Adipocyte (in vitro differentiated cells): ENCODE measurements around the gene TRAF7.

Experiments
- DNase-seq: peaks from one replicate; pipeline ENCODE4 v3.0.0-alpha.2; 2015; ENCODE audit warnings: low read depth
- H3K27me3 ChIP-seq: replicated peaks from 2 replicates; pipeline ENCODE4 v1.7.0; 2013; ENCODE audit warnings: mild to moderate bottlenecking, low read length, moderate library complexity; ENCODE audit not compliant: control insufficient read depth, insufficient read depth
- H3K36me3 ChIP-seq: 2 replicates; pipeline ENCODE4 v1.7.0; 2013; ENCODE audit warnings: low read length, mild to moderate bottlenecking, moderate library complexity; ENCODE audit not compliant: control insufficient read depth, insufficient read depth, severe bottlenecking
- H3K4me1 ChIP-seq: 2 replicates; pipeline ENCODE4 v1.7.0; 2013; ENCODE audit warnings: mild to moderate bottlenecking, low read length, moderate library complexity; ENCODE audit not compliant: control insufficient read depth, insufficient read depth
- H3K4me3 ChIP-seq: 2 replicates; pipeline ENCODE4 v1.7.0; 2013; ENCODE audit warnings: mild to moderate bottlenecking, low read length, moderate library complexity
- H3K9ac ChIP-seq: 2 replicates; pipeline ENCODE4 v1.7.0; 2013; ENCODE audit warnings: mild to moderate bottlenecking, low read length, moderate library complexity
- H3K9me3 ChIP-seq: 2 replicates; pipeline ENCODE4 v1.7.0; 2013; ENCODE audit warnings: mild to moderate bottlenecking, low read length, moderate library complexity; ENCODE audit not compliant: control insufficient read depth

The TRAF7 gene

GRCh38 chr16:2173366-2173765 is 17.8 kb downstream of the TRAF7 start:
- Histone ChIP-seq H3K9ac (no peak overlapping the region), H3K27me3 (no peaks in the 10 kb centered on the region), H3K9me3 (no peaks in the 10 kb centered on the region), H3K4me1 (no peaks in the 10 kb centered on the region), H3K36me3 (peaks cover 52% of the 10 kb centered on the region), H3K4me3 (no peak overlapping the region)
- no peak for DNase-seq

DNA sequence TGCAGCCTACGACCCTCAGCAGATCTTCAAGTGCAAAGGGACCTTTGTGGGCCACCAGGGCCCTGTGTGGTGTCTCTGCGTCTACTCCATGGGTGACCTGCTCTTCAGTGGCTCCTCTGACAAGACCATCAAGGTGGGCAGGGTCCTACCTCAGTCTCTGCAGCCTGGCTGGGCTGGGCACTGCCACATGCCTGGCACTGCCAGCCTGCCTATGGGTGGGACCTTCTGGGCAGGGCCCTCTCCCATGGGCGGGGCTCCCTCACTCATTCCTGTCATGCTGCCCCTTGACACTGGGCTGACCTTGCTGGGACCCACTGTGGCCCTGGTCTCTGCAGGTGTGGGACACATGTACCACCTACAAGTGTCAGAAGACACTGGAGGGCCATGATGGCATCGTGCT is 18.3 kb downstream of the TRAF7 start:
- Histone ChIP-seq H3K27me3 (no peaks in the 10 kb centered on the region), H3K9me3 (no peaks in the 10 kb centered on the region), H3K4me1 (no peaks in the 10 kb centered on the region), H3K4me3 (no peak overlapping the region), H3K9ac (no peak overlapping the region), H3K36me3 (peaks cover 49% of the 10 kb centered on the region)
- DNase-seq: no peak

DNA sequence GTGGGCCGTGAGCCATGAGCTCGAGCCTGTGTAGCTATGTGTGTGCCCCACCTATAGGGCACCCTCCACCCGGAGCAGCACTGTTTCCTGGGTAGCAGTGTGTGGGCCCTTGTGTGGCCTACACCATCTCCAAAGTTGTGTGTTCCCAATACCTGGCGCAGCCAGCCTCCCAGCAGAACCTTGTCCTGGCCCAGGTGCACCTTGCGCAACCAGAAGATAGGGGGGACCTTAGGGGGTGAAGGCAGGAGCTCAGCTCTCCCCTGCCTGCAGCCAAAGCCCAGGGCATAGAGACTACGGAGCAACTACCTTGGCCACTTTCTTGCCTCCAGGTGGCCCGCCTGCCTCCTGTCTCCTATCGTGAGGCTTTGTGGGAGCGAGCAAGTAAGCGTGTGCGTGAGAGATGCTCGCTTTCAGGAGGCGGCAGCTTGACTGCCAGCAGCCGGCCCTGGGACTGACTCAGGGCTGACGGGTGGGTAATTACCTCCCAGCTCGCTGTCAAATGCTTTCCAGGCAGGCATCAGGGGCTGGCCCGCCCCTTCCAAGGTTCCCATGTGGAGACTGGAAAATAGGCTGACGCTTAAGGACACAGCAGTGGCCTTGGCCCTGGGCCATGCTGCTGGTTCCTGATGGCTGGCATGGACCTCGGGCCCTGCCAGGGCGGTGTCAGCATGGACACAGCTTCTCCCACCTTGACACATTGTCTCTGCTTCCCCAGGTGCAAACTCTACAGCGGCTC is 19.0 kb downstream of the TRAF7 start:
- H3K4me3 ChIP-seq: no peak overlapping the region
- no peaks in the 10 kb centered on the region for H3K27me3 ChIP-seq
- peaks cover 46% of the 10 kb centered on the region for H3K36me3 ChIP-seq
- H3K4me1 ChIP-seq: no peaks in the 10 kb centered on the region
- no peak overlapping the region for H3K9ac ChIP-seq
- no peaks in the 10 kb centered on the region for H3K9me3 ChIP-seq
- no peak for DNase-seq

- no peak overlapping the region for H3K4me3 ChIP-seq
- peaks cover 46% of the 10 kb centered on the region for H3K36me3 ChIP-seq
- no peak for DNase-seq
- H3K27me3 ChIP-seq: no peaks in the 10 kb centered on the region
- no peaks in the 10 kb centered on the region for H3K9me3 ChIP-seq
- no peak overlapping the region for H3K9ac ChIP-seq
- no peaks in the 10 kb centered on the region for H3K4me1 ChIP-seq
Observed at GRCh38 chr16:2175454-2175853, 19.9 kb downstream of the TRAF7 start.

DNA sequence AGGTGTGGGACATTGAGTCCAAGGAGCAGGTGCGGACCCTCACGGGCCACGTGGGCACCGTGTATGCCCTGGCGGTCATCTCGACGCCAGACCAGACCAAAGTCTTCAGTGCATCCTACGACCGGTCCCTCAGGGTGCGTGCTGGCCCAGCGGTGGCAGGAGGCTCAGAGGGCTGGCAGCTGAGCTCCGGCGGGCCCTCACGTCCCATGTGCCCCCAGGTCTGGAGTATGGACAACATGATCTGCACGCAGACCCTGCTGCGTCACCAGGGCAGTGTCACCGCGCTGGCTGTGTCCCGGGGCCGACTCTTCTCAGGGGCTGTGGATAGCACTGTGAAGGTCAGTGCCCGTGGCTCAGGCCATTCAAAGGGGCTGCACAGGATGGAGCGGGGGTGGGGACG is 20.5 kb downstream of the TRAF7 start:
- Histone ChIP-seq H3K4me1 (no peaks in the 10 kb centered on the region), H3K36me3 (peaks cover 46% of the 10 kb centered on the region), H3K4me3 (no peak overlapping the region), H3K27me3 (no peaks in the 10 kb centered on the region), H3K9me3 (no peaks in the 10 kb centered on the region), H3K9ac (no peak overlapping the region)
- no peak for DNase-seq

DNA sequence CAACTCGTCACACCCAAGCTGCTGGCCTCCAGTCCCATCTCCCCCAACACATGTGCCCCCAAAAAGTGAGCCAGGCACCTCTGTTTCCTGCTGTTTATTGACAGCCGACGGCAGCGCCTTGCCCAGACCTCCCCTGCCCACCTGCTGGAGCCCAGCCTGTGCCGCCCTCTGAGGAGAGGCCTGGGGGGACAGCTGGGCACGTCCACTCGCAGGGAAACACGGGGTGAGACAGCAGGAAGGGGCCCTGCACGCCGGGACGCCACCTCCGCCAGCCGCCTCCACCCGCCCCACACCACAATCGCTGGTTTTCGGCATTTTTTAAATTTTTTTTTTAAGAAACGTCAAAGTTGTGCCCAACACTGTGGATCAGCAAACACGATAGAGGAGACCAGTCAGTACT is 21.5 kb downstream of the TRAF7 start:
- peaks cover 41% of the 10 kb centered on the region for H3K36me3 ChIP-seq
- no peak overlapping the region for H3K9ac ChIP-seq

GRCh38 chr16:2177561-2177960 is 22.0 kb downstream of the TRAF7 start:
- Histone ChIP-seq H3K9me3 (no peaks in the 10 kb centered on the region), H3K9ac (no peak overlapping the region), H3K36me3 (peaks cover 39% of the 10 kb centered on the region), H3K4me3 (no peak overlapping the region), H3K4me1 (no peaks in the 10 kb centered on the region), H3K27me3 (no peaks in the 10 kb centered on the region)
- DNase-seq: no peak

More for the DNA sequence above, 21.5 kb downstream of the TRAF7 start:
- DNase-seq: no peak
- Histone ChIP-seq H3K27me3 (no peaks in the 10 kb centered on the region), H3K4me1 (no peaks in the 10 kb centered on the region), H3K9me3 (no peaks in the 10 kb centered on the region), H3K4me3 (no peak overlapping the region)

GRCh38 chr16:2178321-2179106 is 22.9 kb downstream of the TRAF7 start:
- no peak overlapping the region for H3K4me3 ChIP-seq
- H3K36me3 ChIP-seq: peaks cover 30% of the 10 kb centered on the region
- no peak overlapping the region for H3K9ac ChIP-seq
- no peaks in the 10 kb centered on the region for H3K9me3 ChIP-seq
- peak; percentile 11 for DNase-seq
- no peaks in the 10 kb centered on the region for H3K4me1 ChIP-seq
- no peaks in the 10 kb centered on the region for H3K27me3 ChIP-seq

- no peaks in the 10 kb centered on the region for H3K27me3 ChIP-seq
- peaks cover 26% of the 10 kb centered on the region for H3K36me3 ChIP-seq
- DNase-seq: no peak
- H3K9me3 ChIP-seq: no peaks in the 10 kb centered on the region
- no peak overlapping the region for H3K4me3 ChIP-seq
- H3K4me1 ChIP-seq: no peaks in the 10 kb centered on the region
- H3K9ac ChIP-seq: no peak overlapping the region
Observed at GRCh38 chr16:2179107-2179501, 23.5 kb downstream of the TRAF7 start.

DNA sequence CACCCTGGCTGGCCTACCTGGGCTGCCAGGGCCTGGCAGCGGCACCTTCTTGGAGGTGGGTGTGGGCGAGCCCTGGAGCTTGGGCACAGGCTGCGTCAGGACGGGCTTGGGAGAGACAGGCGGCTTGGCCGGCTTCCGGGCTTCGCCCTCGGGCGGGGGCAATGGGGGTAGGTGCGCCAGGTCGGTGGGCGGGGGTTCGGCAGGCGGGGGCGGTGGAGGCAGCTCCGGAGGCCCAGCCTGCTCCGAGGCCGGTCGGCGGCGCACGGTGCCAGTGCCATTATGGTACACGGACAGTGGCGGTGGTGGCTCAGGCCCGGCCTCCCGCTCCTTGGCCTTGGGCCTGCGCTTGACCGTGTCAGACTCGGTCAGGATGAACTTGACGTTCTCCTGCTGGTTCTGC is 24.0 kb downstream of the TRAF7 start:
- Histone ChIP-seq H3K4me3 (no peak overlapping the region), H3K36me3 (peaks cover 22% of the 10 kb centered on the region), H3K4me1 (no peaks in the 10 kb centered on the region), H3K9ac (no peak overlapping the region), H3K9me3 (no peaks in the 10 kb centered on the region), H3K27me3 (no peaks in the 10 kb centered on the region)
- no peak for DNase-seq

DNA sequence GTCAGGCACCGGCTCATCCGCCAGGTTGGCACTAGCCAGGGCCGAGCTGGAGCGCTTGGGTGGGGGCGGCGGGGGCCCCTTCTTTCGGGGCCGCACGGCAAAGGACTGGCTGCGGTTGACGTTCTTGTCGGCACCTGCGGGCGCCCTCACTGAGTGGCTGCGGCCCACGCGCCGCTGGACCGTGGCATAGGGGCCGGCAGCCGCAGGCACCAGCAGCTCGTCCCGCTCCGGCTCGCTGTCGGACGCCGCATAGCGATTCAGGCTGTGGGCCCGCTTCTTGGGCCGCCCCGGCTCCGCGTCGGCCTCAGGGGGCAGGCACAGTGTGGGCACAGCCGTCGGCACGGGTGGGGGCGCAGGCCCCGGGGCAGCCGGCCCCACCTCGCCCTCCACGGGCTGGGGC is 24.9 kb downstream of the TRAF7 start:
- no peak for DNase-seq
- peaks cover 13% of the 10 kb centered on the region for H3K36me3 ChIP-seq
- no peak overlapping the region for H3K9ac ChIP-seq
- no peaks in the 10 kb centered on the region for H3K27me3 ChIP-seq
- no peaks in the 10 kb centered on the region for H3K9me3 ChIP-seq
- no peak overlapping the region for H3K4me3 ChIP-seq
- H3K4me1 ChIP-seq: no peaks in the 10 kb centered on the region
